Stimulated activated CD8-positive, alpha-beta memory T cell treated with anti-CD3 and anti-CD28 coated beads, Interleukin-15, amount 100 ng/mL, for 24 hours (primary cell): ENCODE results near the gene PRUNE2.

Experiments
- DNase-seq: peaks from one replicate; pipeline ENCODE4 v3.0.0-alpha.2; 2020; ENCODE audit warnings: low read depth

PRUNE2 gene

GRCh38 chr9:76898786-76899185 is 7.1 kb downstream of the PRUNE2 start:
- no peak for DNase-seq

- DNase-seq = no peak
Measured at GRCh38 chr9:76897804-76898525, 7.9 kb downstream of the PRUNE2 start.

- no peak for DNase-seq
Measured at GRCh38 chr9:76896035-76896434, 9.9 kb downstream of the PRUNE2 start.

GRCh38 chr9:76895186-76895585 is 10.7 kb downstream of the PRUNE2 start:
- no peak for DNase-seq

- DNase-seq = no peak
Measured at GRCh38 chr9:76894198-76894597, 11.7 kb downstream of the PRUNE2 start.

- DNase-seq = no peak
Measured at GRCh38 chr9:76893395-76893932, 12.4 kb downstream of the PRUNE2 start.

GRCh38 chr9:76891874-76892273 is 14.0 kb downstream of the PRUNE2 start:
- no peak for DNase-seq

- no peak for DNase-seq
Measured at GRCh38 chr9:76891279-76891678, 14.6 kb downstream of the PRUNE2 start.

GRCh38 chr9:76887951-76888350 is 18.0 kb downstream of the PRUNE2 start:
- no peak for DNase-seq

GRCh38 chr9:76887003-76887821 is 18.7 kb downstream of the PRUNE2 start:
- DNase-seq = no peak

GRCh38 chr9:76886318-76886717 is 19.6 kb downstream of the PRUNE2 start:
- DNase-seq = no peak

GRCh38 chr9:76884823-76885222 is 21.1 kb downstream of the PRUNE2 start:
- DNase-seq = no peak

- no peak for DNase-seq
Measured at GRCh38 chr9:76883341-76883855, 22.5 kb downstream of the PRUNE2 start.

GRCh38 chr9:76882686-76883085 is 23.2 kb downstream of the PRUNE2 start:
- DNase-seq = no peak

GRCh38 chr9:76880210-76880609 is 25.7 kb downstream of the PRUNE2 start:
- no peak for DNase-seq

- DNase-seq = no peak
Measured at GRCh38 chr9:76878933-76879332, 27.0 kb downstream of the PRUNE2 start.

GRCh38 chr9:76877961-76878360 is 28.0 kb downstream of the PRUNE2 start:
- DNase-seq = no peak

- DNase-seq = no peak
Measured at GRCh38 chr9:76876098-76876497, 29.8 kb downstream of the PRUNE2 start.

GRCh38 chr9:76873821-76874220 is 32.1 kb downstream of the PRUNE2 start:
- no peak for DNase-seq

GRCh38 chr9:76873056-76873792 is 32.7 kb downstream of the PRUNE2 start:
- no peak for DNase-seq

- no peak for DNase-seq
Measured at GRCh38 chr9:76868897-76869296, 37.0 kb downstream of the PRUNE2 start.

GRCh38 chr9:76866689-76867088 is 39.2 kb downstream of the PRUNE2 start:
- DNase-seq = no peak
